GM18507 (cell line): Measurements from ENCODE around the gene GRIK3.

Experiments
- DNase-seq: peaks from one replicate; pipeline ENCODE4 v3.0.0; 2011; ENCODE audit warnings: low read depth; ENCODE audit not compliant: insufficient read length; ENCODE audit errors: extremely low spot score
- FAIRE-seq: peaks from 2 replicates; lab custom pipeline; 2011; peaks lifted over from hg19 to GRCh38; lab: Jason Lieb, UNC

GRIK3 gene

DNA sequence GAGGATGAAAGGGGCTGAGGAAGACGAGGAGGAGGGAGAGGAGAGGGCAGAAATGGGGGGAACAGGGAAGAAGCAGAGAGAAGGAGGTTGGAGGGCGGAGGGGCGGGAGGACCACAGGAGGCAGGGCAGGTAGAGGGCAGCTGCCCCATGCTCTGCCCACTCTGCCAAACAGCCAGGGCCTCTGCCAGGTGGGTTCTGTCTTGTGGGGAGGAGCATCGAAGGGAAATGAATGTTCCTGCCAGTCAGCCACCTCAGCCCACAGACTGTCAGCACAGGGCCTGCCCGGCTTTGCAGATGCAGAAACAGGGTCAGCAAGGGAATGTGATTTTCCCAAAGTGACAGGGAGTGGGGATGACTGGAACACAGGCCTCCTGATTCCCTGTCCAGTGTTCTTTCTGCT, 82.6 kb downstream of the GRIK3 start:
- DNase-seq (no peak), FAIRE-seq (no peak)

GRCh38 chr1:36951292-36951750, 83.0 kb downstream of the GRIK3 start:
- no peak for DNase-seq
- no peak for FAIRE-seq

GRCh38 chr1:36950604-36951291, 83.6 kb downstream of the GRIK3 start:
- no peak for DNase-seq
- FAIRE-seq, result no peak

- DNase-seq, result no peak
- no peak for FAIRE-seq
Measured at GRCh38 chr1:36948606-36949005, 85.7 kb downstream of the GRIK3 start.

DNA sequence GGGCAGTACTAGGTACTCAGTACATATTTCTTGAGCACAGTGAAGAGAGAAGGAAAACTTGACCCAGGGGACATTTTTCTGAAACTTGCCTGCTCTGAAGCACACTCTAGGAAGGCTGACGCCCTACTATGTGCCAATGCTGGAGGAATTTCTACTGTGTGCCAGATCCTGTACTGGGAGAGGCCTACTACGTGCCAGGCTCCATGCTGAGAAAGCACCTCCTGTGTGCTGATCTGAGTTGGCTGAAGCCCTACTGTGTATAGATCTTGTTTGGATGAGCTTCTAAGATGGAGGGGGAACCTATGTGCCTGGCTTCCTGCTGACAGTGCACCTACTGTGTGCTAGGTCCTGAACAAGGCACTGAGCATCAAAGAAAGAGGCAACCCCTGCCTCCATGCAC, 86.2 kb downstream of the GRIK3 start:
- no peak for FAIRE-seq

GRCh38 chr1:36947384-36947783, 86.9 kb downstream of the GRIK3 start:
- FAIRE-seq, result no peak
- no peak for DNase-seq

More for the DNA sequence above, 86.2 kb downstream of the GRIK3 start:
- no peak for DNase-seq

DNA sequence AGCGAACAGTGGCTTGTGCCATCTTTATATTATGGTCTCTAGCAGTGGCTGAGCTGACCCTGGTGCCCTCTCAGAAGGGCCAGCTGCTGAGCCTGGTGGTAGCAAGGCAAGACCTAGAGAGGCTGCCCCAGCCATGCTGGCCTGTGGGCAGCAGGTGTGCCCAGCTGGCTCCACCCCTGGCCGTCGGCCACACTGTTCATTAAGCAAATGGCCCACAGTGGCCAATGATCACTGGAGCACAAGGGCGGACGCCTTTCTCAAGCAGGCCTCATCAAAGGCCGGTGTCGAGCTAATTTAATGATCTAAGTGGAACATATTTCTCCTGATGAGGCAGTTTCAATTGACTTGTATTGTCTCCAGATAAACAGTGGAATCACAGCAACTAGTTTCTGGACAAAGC, 89.4 kb downstream of the GRIK3 start:
- FAIRE-seq (no peak), DNase-seq (no peak)

GRCh38 chr1:36942148-36942547, 92.2 kb downstream of the GRIK3 start:
- DNase-seq (no peak), FAIRE-seq (no peak)

DNA sequence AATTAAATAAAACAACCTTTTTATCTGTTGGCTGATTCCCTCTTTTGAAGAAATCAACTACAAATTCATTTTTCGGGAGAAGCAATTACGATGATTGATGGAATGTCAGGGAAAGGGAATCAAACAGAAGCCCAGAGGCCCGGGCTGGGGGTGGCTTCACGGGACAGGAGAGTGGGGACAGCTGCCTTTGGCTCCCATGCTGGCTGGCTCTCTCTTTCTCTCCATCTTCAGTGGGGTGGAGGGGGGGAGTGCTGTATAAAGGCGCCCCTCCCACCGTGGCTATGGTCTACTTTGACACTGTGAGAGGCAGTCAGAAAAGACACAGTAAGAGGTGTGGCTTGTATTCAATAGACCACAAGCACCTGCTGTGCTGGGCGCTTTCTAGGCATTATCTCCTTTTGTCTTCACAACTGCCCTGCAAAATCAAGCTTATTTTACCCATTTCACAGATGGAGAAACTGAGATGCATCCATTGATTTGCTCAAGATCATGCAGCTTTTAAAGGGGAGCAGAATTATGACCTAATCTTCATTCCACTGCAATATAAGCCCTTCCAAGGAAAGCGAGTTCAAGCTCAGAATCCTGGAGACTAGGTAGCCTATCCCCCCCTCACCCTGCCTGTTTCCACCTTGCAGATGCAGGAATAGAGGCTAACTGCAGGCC, 92.9 kb downstream of the GRIK3 start:
- no peak for FAIRE-seq

DNA sequence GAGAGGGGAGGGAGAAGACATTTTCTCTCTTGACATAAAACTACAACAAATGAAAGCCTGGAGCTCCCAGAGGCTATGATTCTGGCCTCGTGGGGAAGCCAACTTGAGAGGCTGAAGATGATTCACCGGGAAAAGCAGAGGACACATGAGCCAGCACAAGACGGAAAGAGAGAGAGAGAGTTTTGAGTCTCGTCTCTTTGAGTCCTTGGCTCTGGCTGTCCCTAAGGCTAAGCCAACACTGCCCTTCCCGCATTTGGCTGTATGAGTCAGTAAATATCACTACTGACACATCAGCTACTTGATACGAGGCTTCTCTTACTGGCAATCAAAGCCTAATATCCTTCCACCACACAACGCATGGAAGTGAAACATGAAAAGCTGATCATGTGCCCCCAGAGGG, 95.5 kb downstream of the GRIK3 start:
- FAIRE-seq (no peak), DNase-seq (no peak)

More for the DNA sequence above, 92.9 kb downstream of the GRIK3 start:
- no peak for DNase-seq

- DNase-seq (no peak), FAIRE-seq (no peak)
Measured at GRCh38 chr1:36937371-36937770, 96.9 kb downstream of the GRIK3 start.

DNA sequence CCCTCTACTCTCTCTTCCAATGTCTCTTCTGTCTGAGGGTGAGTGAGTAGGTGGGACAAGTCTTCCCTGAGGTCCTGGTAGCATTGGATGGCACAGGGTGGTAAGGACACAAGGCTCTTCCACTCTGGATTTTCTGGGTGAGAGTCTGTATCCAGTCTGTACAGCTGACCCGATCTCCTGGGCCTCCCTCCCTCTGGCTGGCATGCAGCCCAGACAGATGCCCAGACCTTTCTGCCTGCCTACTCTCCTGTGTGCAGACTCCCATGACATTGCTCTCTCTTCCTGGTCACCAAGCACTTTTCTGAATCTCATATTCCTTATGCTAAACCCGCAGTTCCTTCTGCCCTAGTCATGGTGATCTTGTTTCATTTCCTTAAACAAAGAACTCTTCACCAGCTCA, 100.3 kb downstream of the GRIK3 start:
- no peak for FAIRE-seq
- no peak for DNase-seq

DNA sequence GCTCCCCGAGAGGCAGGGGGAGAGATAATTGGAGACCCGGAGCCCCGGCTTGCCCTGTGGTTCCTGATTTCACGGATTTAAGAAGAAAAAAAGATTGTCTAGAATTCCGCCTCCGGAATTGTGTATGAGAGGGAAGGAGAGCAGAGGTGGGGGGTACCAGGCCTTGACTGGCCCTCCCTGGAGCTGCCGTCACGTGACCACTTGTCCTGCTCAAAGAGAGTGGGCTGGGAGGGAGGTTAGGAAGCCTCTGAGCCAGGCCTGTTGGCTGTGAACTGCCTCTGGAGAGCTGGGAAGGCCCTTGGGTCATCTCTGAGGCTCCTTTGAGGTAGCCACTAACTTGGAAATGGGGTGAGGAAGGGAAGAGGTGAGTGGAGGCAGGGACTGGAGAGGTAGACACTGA, 106.5 kb downstream of the GRIK3 start:
- DNase-seq, result no peak
- no peak for FAIRE-seq

- FAIRE-seq (no peak), DNase-seq (no peak)
Measured at GRCh38 chr1:36925251-36925650, 109.1 kb downstream of the GRIK3 start.

DNA sequence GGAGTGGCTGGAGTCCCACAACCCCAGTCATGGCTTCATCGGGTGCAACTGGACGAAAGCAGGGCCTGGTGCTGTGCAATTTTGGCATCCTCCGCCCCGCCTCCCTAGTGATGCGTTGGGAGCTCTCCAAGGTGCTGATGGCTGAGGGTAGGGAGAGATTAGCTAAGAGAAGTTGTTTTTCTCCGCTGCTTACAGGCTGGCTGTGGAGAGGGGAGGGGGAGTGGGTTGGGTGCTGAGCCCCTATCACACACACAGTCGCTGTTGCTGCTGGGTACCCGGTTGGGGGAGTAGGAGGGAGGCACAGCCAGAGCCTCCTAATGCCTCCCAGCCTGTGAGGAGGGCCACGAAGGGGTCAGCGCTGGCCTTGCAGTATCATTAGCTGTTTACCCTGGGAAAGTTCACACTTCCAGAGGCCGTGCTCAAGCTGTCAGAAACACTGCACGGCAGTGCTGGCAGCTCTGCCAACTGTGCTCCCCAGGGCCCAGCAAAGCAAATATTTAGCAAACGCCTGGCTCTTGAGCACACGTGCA, 110.0 kb downstream of the GRIK3 start:
- FAIRE-seq (no peak), DNase-seq (peak; percentile 12)

GRCh38 chr1:36922593-36923426, 111.5 kb downstream of the GRIK3 start:
- FAIRE-seq (no peak), DNase-seq (no peak)

- FAIRE-seq (no peak), DNase-seq (no peak)
Measured at GRCh38 chr1:36922071-36922470, 112.2 kb downstream of the GRIK3 start.

DNA sequence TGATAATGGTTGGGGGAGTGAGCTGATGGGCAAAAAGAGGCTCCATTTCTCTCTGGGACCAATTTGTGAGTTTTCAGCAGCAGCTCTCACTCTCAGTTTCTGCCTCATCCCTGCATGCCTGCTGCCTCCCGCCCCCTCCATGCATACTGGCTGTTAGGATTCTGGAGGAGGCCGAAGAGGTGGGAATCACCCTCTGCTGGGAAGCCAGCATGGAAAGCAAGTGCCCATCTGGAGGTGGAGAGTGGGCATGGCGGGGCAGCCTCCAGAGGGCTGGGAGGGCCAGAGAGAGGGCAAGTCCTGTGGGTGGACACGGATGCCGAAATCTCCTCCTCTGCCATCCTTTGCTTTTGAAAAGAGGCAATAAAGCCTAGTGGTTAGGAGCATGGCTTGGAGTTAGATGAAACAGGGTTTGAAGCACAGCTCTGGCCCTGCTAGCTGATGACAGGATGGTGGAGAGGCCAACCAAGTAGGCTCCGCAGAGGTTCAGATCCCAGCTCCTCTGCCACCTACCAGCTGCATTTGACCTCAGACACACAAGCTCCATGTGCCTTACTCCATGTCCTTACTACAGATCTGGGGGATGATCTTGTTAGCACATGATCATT, 113.4 kb downstream of the GRIK3 start:
- FAIRE-seq (no peak), DNase-seq (no peak)

DNA sequence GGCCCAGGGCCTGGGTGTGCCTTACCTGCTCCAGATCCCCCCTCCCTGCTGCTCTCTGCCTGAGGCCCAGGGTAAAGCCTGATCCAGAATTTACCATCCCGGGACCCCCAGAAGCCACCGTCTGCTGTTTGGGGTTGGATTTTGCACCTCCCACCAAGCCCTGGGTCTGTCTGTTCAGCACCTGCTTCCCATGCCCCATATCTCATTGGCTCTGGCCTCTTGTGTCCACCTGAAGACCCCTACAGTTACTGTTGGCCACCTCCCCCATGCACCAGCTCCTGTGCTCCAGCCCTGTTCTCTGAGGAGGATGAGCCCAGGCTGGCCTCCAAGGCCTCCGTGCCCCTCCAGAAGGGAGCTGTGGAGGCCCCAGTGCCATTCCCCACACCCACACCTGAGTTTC, 113.9 kb downstream of the GRIK3 start:
- DNase-seq (no peak), FAIRE-seq (no peak)
